Lower leg skin (tissue), 3 donors: Measurements from ENCODE around the gene CFAP58.

ENCODE experiments used
- CTCF ChIP-seq, 3 donors: fragments of 450-650 bp; IDR thresholded peaks; one replicate each; pipeline ENCODE4 v1.5.1; 2016; ENCODE audit warnings: antibody characterized with exemption in 3 of 3, mild to moderate bottlenecking in 3 of 3, moderate library complexity in 2 of 3
- POLR2A ChIP-seq, 2 donors: fragments of 450-650 bp; IDR thresholded peaks; one replicate each; pipeline ENCODE4 v1.6.1; 2016 to 2017; ENCODE audit warnings: antibody characterized with exemption in 2 of 2, mild to moderate bottlenecking in 1 of 2, moderate library complexity in 1 of 2

- no peak for TF ChIP-seq POLR2A (IDR thresholded peaks at IDR 0.05)
- no peak for TF ChIP-seq CTCF (IDR thresholded peaks at IDR 0.05)
These were observed 99.3 kb downstream of the CFAP58 start for GRCh38 chr10:104452977-104453376.
